ENCODE results near the gene FAM13A. TPM values are rescaled to one million over a fixed set of nuclear protein-coding genes. Genes with fewer than 3 reads are reported as not detected.

Gene FAM13A
- total and polyA plus RNA-seq, 2 of the 8 experiments (the other 6 are each of a cell fraction or from before 2014, with no cell fraction given), result 7.1 to 16.5 TPM

DNA sequence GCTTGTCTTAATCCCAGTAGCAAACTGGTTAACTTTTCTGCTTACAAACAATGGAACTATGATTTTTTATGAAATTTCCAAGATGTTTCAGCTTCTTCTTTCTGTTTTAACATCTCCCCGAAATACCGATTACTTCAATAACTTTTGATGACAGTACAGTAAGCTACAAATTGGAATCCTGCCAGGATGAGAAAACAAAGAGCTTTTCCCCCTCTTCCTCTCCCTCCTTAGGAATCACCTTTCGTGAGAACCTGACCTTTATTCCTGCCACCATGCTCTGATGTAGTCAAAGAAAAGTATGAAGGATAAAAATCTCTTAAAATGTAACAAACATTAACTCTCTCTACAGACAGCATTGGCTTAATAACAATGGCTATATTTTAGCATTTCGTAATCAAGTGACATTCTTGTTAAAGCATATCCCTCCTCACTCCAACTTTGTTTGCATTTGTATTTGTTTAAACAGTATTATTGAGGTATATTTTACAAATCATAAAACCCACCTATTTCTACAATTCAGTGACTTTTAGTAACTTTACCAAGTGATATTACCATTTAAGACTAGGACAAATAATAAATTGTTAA, 210.7 kb downstream of the FAM13A start:
- no peak overlapping the region for H3K27ac ChIP-seq (ENCODE audit: low read depth, low read length)
- no peak overlapping the region for H3K56ac ChIP-seq (replicated peaks; ENCODE audit: insufficient read length, low read depth, low read length)
- no peak overlapping the region for H3K18ac ChIP-seq (ENCODE audit: extremely low read depth, low read length)
- H2BK12ac ChIP-seq (ENCODE audit: low read depth, low read length), result no peak overlapping the region
- DNase-seq (ENCODE audit: low read depth in 1 of 2, low spot score in 2 of 2) (no peak), FAIRE-seq (peak; percentile 7)
- no peaks in the 10 kb centered on the region for H4K20me1 ChIP-seq (replicated peaks in 1 of 2; ENCODE audit: control insufficient read depth in 1 of 2, insufficient read depth in 2 of 2, low read length in 2 of 2)
- H2AFZ ChIP-seq (ENCODE audit: low read length), result no peak overlapping the region
- no peak overlapping the region for H3K4ac ChIP-seq (replicated peaks; ENCODE audit: insufficient read length, low read depth, low read length)
- no peaks in the 10 kb centered on the region for H3K9me3 ChIP-seq (ENCODE audit: insufficient read depth in 2 of 2, low read depth in 1 of 2, low read length in 1 of 2)
- no peak overlapping the region for H4K5ac ChIP-seq (ENCODE audit: insufficient read length, low read depth, low read length)
- H2BK15ac ChIP-seq (ENCODE audit: low read length), result no peak overlapping the region
- H4K8ac ChIP-seq (ENCODE audit: extremely low read depth, insufficient read depth, low read length), result no peak overlapping the region
- 0 out of 2 replicates have a peak, but pooled peaks cover 1% of the 10 kb centered on the region for H3K23me2 ChIP-seq (ENCODE audit: low read depth, low read length)
- no peak overlapping the region for H3K9ac ChIP-seq (replicated peaks in 1 of 4; ENCODE audit: extremely low read depth in 1 of 4, low read depth in 3 of 4, low read length in 3 of 4)
- 83% methylated on average over 4 of the region's 4 CpGs; no CpG with 5 or more reads in 1 of the 2 experiments for WGBS, 2 experiments (ENCODE audit: extremely low coverage in 1 of 2, insufficient coverage in 1 of 2, insufficient read length in 1 of 2, insufficient replicate concordance in 2 of 2, low coverage in 1 of 2, low lambda C conversion rate in 2 of 2, missing lambda C conversion rate in 1 of 2)
- POLR2A ChIA-PET (ENCODE audit: partially characterized antibody), result no interaction called here
- no peak overlapping the region for H2AK5ac ChIP-seq (ENCODE audit: low read depth, low read length)
- H2BK20ac ChIP-seq (ENCODE audit: low read length), result no peak overlapping the region
- no peaks in the 10 kb centered on the region for H3K36me3 ChIP-seq (ENCODE audit: control insufficient read depth in 2 of 4, insufficient read depth in 4 of 4, low read length in 3 of 4)
- CTCF ChIA-PET (ENCODE audit: partially characterized antibody), result interaction anchor here (0.6 to 2.2 kb wide), 5 partner anchors 10 to 1014 kb away, joined by 3 to 5 read pairs (median 4); no protein-coding TSS in a partner anchor
- no peaks in the 10 kb centered on the region; a peak in 1 of 7 replicates for H3K4me1 ChIP-seq (replicated peaks in 1 of 4; ENCODE audit: control insufficient read depth in 3 of 4, insufficient read depth in 4 of 4, low read length in 3 of 4)
- no peaks in the 10 kb centered on the region for H3K27me3 ChIP-seq (replicated peaks in 1 of 4; ENCODE audit: control insufficient read depth in 3 of 4, extremely low read depth in 1 of 4, insufficient read depth in 3 of 4, low read length in 3 of 4)
- H3K4me2 ChIP-seq (ENCODE audit: insufficient read depth in 1 of 2, low read depth in 2 of 2, low read length in 2 of 2), result no peak overlapping the region
- H3K4me3 ChIP-seq (ENCODE audit: extremely low read depth in 1 of 4, insufficient read depth in 2 of 4, low read depth in 3 of 4, low read length in 4 of 4), result no peak overlapping the region
- H2BK5ac ChIP-seq (ENCODE audit: low read depth, low read length), result no peak overlapping the region
- H4K91ac ChIP-seq (replicated peaks; ENCODE audit: insufficient read length, low read length), result no peak overlapping the region
- H3K79me2 ChIP-seq (ENCODE audit: control insufficient read depth in 1 of 2, insufficient read depth in 2 of 2, low read length in 2 of 2), result no peaks in the 10 kb centered on the region
- no peak overlapping the region for H3K23ac ChIP-seq (ENCODE audit: insufficient read length)
- H3K14ac ChIP-seq (ENCODE audit: insufficient read length), result no peak overlapping the region
- H2BK120ac ChIP-seq (replicated peaks; ENCODE audit: low read depth, low read length), result no peak overlapping the region
- H3K79me1 ChIP-seq (ENCODE audit: low read depth, low read length), result no peaks in the 10 kb centered on the region
- no peak for TF ChIP-seq KDM5A (IDR thresholded peaks at IDR 0.05; ENCODE audit: low read length)
- no peak for TF ChIP-seq RFX5 (IDR thresholded peaks at IDR 0.05; ENCODE audit: borderline replicate concordance, low read depth, low read length)
- TF ChIP-seq RNF2 (IDR thresholded peaks at IDR 0.05; ENCODE audit: borderline replicate concordance, low read depth, low read length, missing control alignments, poor library complexity, severe bottlenecking), result no peak
- TF ChIP-seq NRF1 (IDR thresholded peaks at IDR 0.05; ENCODE audit: low read depth, low read length), result no peak
- no peak for TF ChIP-seq EP300 (IDR thresholded peaks at IDR 0.05; ENCODE audit: borderline replicate concordance in 1 of 2, low read depth in 2 of 2, low read length in 2 of 2)
- TF ChIP-seq CBX5 (IDR thresholded peaks at IDR 0.05; ENCODE audit: low read depth, low read length), result no peak
- no peak for TF ChIP-seq MAFK (IDR thresholded peaks at IDR 0.05; ENCODE audit: low read depth, low read length)
- TF ChIP-seq JUN (IDR thresholded peaks at IDR 0.05; ENCODE audit: low read depth, low read length), result no peak
- no peak for TF ChIP-seq TAF1 (IDR thresholded peaks at IDR 0.05; ENCODE audit: low read depth, low read length)
- no peak for TF ChIP-seq KDM1A (IDR thresholded peaks at IDR 0.05; ENCODE audit: borderline replicate concordance, low read length)
- no peak for TF ChIP-seq GTF2F1 (IDR thresholded peaks at IDR 0.05; ENCODE audit: borderline replicate concordance, low read depth, low read length)
- TF ChIP-seq CREB1 (IDR thresholded peaks at IDR 0.05), result no peak

All from H1 (cell line).